HCT116 (cell line): ENCODE data around the gene WDR26.

Experiments
- CEBPB ChIP-seq: IDR thresholded peaks from 2 replicates; pipeline ENCODE4 v1.6.1; 2012; ENCODE audit warnings: low read depth
- CTCF ChIP-seq, 3 experiments: fragments of 200-600 bp in 1 of 3; sonication (generic) in 1 of 3; IDR thresholded peaks in 2 of 3; conservative IDR thresholded peaks in 1 of 3; 2 replicates each; pipeline ENCODE4 v1.5.1; 2012 to 2017; ENCODE audit warnings: low read depth in 2 of 3, low read length in 2 of 3, antibody characterized with exemption in 1 of 3, borderline replicate concordance in 1 of 3, control low read depth in 1 of 3, mild to moderate bottlenecking in 1 of 3, mixed read lengths in 1 of 3, mixed run types in 1 of 3, moderate library complexity in 1 of 3; ENCODE audit not compliant: insufficient read depth in 1 of 3
- EZH2 ChIP-seq: fragments of 200-600 bp; sonication (generic); IDR thresholded peaks from 2 replicates; pipeline ENCODE4 v1.6.1; 2017; ENCODE audit warnings: antibody characterized with exemption, mixed run types
- YY1 ChIP-seq: IDR thresholded peaks from 2 replicates; pipeline ENCODE4 v1.6.1; 2011; ENCODE audit warnings: low read length, low read depth, moderate library complexity, mild to moderate bottlenecking; ENCODE audit not compliant: insufficient replicate concordance; ENCODE audit errors: extremely low read depth

DNA sequence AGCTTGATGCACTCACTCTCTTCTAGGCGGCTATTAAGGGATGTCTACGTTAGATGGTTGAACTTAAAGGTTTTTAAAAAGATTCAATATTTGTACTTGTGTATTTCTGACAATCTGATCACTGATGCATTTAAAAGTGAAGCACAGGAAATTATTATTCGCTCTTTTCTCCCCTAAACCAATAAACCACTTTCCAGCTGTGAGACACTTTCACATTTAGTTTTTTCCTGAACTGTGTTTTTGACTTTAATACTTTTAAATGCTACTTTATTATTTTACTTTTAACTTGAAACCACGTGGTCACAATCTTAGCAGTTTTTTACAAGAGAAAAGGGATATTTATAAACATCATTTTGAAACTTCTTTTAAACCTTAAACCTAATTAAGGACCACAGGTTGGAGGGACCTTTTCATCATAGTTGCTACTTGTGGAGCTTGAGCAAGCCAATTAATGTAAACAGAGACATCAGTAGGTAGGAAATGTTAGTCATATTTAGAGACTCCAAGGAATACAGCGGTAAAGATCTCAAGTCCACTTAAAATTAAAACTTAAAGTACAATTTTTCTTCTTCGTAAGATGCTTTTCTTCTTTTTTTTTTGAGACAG is 9.2 kb downstream of the WDR26 start:
- TF ChIP-seq EZH2 (no peak), YY1 (no peak), CTCF (IDR thresholded peaks at IDR 0.05 in 2 of 3, conservative IDR thresholded peaks at IDR 0.05 in 1 of 3; ENCODE audit: borderline replicate concordance in 1 of 3, insufficient read depth in 1 of 3, low read depth in 2 of 3, low read length in 2 of 3) (no peak), CEBPB (no peak)
